Activated T-cell treated with anti-CD3 and anti-CD28 coated beads, Interleukin-2, amount 50 U/mL, for 1 hour (primary cell): ENCODE data around the gene POTEJ.
"Not testable (repeated sequence)": the region's sequence is repeated elsewhere in the genome, so short reads cannot be mapped to it uniquely, and the experiment has no call there.

Source experiments
- DNase-seq: peaks from one replicate; pipeline ENCODE4 v3.0.0-alpha.2; 2020

The POTEJ gene

DNA sequence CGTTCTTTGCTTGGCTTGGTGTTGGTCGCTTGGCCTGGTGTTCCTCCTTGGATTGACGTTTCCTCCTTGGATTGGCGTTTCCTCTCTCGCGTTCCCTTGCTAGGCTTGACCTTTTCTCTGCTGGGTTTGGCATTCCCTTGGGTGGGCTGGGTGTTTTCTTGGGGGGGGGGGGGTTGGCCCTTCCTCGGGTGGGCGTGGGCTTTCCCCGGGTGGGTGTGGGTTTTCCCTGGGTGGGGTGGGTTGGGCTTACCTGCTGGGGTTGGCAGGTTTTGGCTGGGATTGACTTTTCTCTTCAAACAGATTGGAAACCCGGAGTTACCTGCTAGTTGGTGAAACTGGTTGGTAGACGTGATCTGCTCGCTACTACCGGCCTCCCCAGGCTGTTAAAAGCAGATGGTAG lies at the start of gene POTEJ:
POTEJ (plus strand) TSS at position 301 of the 400 bp plus-strand sequence; CDS start at position 394, 93 bp downstream.
- DNase-seq, result not testable (repeated sequence)

DNA sequence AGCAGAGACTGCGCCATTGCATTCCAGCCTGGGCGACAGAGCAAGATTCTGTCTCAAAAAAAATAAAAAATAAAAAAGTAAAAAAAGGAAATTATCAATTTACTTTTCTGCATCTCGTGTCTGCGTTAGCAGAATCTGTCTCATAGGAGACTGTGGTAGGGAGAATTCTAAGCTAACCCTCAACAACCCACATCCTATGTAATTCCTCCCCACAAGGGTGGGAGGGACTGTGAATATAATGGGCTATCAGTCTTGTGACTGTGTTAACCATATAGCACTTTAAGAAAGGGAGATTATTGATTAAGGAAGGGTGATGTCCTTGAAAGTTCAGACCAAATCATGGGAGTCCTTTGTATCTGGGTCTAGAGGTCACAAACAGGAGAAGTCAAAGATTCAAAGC lies 45.1 kb upstream of the POTEJ start:
- not testable (repeated sequence) for DNase-seq

DNA sequence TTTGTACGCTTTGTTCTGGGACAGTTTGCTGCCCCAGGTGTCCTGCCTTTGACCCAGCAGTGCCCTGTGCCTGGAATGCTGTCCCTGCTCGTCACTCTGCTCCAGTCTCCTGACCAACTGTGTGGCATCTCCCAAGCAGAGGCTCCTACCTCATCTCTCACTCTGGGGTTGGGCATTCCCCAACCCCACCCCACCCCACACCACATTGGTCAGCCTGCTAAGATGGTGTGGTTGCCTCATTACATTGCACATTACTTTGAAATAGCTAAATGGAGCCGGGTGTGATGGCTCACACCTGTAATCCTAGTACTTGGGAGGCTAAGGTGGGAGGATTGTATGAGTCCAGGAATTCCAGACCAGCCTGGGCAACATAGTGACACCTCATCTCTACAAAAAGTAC lies 39.3 kb upstream of the POTEJ start:
- not testable (repeated sequence) for DNase-seq

GRCh38 chr2:130574230-130574629 lies 37.0 kb upstream of the POTEJ start:
- DNase-seq, result not testable (repeated sequence)

DNA sequence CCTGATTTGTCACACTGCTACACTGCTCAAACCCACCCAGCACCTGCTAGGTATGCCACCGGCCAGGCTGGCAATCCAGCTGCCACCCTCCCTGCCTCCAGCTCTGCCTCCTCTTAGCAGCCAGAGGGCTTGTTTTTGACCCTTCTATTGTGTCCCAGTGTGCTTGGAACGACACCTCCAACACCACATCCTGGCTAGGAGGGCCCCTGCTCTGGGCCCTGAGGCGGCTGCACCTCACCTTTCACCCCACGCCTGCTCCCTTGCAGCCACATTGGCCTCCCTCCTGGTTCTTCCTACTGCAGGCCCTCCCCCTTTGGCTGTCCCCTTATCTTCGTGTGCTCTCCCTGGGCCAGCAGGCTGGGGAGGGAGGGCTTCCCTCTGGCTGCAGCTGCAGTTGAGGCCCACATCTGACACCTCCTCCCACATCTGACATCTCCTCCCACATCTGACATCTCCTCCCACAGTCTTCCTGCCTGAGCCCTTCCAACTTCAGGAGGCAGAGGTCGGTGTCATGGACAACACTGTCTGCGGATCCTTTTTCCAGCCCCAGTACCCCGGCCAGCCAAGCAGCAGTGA lies 34.9 kb upstream of the POTEJ start:
- not testable (repeated sequence) for DNase-seq

GRCh38 chr2:130577559-130577958 lies 33.7 kb upstream of the POTEJ start:
- DNase-seq, result not testable (repeated sequence)

DNA sequence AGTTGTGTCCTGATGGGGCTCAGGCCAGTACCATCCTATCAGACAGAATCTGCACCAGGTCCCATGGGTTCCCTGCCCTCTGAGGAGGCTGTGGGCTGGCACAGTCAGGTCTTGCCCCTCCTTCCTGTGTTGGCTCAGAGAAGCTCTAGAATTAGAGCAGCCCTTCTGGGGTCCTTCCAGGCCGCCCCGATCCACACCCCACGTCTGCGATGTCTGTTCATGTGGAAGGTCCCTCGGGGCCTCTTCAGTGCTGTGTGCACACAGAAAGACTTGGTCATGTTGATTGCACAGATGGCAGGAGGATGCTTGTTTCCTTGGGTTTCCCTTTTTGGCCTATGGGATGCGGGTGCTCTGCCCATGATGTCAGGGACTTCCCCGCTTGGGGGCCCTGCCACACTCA lies 32.1 kb upstream of the POTEJ start:
- DNase-seq, result not testable (repeated sequence)

GRCh38 chr2:130581491-130581890 lies 29.7 kb upstream of the POTEJ start:
- DNase-seq, result not testable (repeated sequence)

GRCh38 chr2:130582970-130583369 lies 28.3 kb upstream of the POTEJ start:
- not testable (repeated sequence) for DNase-seq

GRCh38 chr2:130583582-130583981 lies 27.7 kb upstream of the POTEJ start:
- not testable (repeated sequence) for DNase-seq

- not testable (repeated sequence) for DNase-seq
Observed at GRCh38 chr2:130584726-130585125, 26.5 kb upstream of the POTEJ start.

DNA sequence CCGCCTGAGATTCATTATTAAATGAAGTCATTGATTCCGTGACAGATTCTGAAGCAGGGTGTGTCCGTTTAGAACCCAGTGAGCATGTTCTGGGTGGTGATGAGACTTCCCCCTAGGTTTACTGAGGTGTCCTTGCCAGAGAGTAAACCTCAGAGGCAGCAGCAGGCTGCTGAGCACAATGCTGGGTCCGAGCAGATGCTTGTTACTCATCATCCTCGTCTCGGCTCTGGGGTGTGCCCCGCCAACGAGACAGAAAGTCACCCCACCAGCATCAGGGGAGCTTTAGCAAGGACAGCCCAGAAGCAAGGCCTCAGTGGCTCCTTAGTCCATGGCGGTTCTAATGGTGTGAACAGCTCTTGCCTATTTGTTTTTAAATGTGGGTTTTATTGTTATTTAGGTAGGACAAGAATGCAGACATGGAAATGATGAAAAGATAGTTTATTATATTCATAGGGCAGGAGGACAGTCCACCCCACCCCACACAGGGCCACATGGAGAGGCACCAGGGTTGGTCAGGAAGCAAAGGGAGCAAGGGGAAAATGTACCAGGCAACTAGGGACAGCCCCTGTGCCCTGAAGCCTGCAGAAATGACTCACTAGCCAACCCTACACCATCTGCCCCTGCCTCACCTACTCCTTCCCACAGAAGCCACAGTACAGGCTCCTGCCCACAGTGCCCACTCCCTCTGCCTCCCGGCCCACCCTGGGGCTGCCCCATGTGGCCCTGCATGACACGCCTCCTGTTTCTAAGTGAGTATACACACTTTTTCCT lies 22.4 kb upstream of the POTEJ start:
- DNase-seq, result not testable (repeated sequence)

DNA sequence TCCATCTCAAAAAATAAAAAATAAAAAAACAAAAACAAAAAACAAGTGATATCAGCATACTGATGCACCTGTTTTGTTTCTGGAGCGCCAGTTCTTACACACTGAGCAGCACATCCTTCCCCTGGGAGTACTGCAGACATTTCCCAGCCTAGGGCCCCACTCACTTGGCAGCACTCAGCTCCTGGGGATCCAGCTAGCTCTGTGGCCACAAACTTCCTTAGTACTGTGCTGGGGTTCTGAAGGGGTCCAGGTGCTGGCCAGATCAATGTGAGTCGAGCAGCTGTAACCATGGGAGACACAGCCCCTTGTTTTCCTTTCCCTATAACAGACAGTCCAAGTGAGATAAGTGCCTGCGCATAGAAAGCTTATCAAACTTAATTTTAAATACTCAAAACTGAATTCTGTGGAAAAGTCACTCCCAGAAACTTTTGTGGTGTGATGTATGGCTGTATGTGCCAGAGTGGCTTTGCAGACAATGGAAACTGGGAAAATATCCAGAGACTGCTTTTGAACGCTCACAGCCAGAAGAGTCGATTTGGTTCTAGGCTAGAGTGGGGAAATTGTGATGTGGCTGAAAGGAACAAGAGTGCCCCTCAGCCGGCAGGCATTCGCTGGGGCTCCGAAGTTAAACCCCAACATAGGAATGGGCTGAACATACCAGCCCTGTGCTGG lies 20.9 kb upstream of the POTEJ start:
- DNase-seq, result not testable (repeated sequence)

DNA sequence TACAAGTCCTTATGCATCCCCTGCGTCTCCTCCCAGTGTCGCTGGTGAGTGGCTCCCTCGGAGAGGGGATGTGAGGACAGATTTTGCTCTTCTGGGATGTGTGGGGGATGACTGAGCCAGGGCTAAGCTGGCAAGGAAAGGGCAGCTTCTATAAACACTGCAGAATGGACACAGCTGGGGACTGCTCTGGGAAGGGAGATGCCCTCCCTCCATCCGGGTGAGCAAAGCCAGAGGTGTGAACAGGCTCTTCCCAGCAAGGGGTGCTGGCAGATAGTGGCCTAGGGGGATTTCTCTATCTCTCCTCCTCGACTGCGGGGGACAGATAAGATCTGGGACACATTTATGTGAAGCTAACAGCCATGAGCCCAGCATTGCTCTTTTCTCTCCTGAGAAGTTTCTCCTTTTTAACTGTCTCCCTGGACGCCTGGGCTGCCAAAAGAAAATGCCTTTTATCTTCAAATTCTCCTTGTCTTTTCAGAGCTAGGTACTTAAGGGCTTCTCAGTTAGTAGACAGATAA lies 20.3 kb upstream of the POTEJ start:
- DNase-seq, result not testable (repeated sequence)

DNA sequence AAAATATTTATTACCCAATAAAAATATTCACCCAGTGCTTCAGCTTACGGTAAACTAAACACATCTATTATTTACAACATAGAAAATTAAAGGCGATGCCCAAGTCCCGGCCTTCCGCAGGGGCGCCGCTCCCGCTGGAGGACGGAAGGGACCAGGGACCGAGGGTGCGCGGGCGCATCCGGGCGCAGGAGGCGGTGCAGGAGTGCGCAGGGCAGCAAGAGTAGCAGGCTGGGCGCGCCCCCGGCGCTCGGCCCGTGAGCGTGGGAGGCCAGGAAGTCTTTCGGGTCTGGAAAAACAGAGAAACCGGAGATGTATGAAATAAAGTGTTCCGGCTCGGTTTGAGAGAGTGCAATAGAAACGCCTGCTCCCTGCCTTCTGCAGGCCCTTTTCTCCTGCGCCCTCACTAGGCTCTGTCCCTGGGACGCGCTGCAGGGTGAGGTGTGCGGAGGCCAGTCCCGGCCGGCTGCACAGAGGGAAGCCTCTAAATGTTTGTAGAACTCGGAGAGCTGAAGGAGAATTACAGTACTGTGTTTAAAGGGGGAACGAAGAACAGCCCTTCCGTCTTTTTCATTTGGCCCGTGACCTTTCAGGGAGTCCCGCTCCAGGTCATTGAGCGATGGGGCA lies 18.3 kb upstream of the POTEJ start:
- not testable (repeated sequence) for DNase-seq

DNA sequence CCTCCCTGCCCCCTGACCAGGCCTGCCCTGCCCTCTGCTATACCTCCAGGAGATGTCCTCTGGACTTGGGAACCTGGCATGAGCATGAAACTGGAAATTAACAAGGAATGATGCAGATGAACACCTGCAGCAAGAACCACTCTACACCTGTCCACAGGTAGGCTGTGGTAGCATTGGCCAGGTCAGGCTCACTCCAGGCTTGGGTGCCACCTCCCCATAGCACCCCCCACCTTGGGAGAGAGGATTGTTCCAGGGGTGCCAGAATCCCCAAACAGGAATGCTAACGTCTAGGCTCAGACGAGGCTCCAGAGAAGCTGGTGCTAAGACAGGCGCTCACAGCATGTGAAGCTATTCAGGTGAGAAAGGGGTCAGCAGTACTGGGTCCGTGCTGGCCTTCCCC lies 17.2 kb upstream of the POTEJ start:
- not testable (repeated sequence) for DNase-seq

GRCh38 chr2:130596757-130597156 lies 14.5 kb upstream of the POTEJ start:
- not testable (repeated sequence) for DNase-seq

DNA sequence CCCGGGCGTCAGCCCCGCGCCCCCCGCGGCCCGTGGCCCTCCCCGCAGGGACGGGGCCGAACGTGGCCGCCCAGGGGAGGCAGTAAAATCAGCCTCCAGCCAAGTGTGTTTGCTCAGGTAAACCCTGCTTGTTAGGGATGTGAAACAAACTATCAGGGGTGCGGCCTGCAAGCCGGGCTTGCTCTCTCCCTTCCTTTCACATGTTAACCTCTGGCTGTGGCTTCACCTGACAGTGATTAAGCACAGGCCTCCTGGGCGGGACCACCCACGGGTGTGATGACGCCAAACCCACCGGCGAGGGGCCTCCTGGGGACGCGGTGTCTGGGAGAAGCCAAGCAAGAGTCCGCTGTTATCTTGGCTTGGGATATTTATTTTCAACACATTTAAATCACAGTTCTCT lies 13.2 kb upstream of the POTEJ start:
- DNase-seq, result not testable (repeated sequence)

DNA sequence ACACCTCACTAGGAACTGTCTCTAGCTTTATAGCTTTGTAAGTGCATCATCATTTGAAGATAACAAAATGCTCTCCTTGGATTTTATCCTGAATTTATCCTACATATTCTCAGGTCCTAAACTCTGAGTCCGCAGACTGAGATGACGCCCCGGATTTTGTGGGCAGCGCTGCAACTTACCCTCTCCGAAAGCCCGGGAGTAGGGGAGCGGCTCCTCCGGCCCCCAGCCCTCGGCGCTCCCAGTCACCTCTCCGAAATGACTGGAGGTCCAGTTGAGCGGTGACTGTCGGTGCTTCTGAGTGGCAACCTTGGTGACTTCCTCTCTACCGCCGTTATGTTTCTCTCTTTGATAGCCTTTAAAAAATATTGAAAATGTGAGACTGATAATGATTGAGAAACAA lies 12.8 kb upstream of the POTEJ start:
- DNase-seq, result not testable (repeated sequence)

DNA sequence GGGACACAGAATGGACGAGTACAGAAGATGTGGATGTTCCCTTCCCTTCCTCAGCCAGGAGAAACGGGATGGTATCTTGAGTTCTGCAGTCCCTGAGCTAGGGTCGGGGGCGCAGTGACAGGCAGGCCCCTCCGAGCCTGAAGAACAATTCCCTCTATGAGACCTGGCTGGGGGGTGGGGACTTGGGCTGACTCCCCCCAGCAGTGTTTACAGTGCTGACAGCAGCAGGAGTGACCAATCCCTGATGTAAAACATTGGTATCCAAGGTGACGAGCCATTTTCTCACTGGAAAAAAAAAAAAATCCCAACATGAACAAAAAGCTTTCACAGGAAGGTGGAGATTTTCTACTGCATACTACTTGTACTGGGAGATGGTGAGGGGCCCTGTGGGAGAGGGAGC lies 11.8 kb upstream of the POTEJ start, which contains the start of gene CFC1:
CFC1 (minus strand) TSS at position 183 of the 400 bp plus-strand sequence. CDS start 288 bp downstream, outside the sequence.
- DNase-seq, result not testable (repeated sequence)

DNA sequence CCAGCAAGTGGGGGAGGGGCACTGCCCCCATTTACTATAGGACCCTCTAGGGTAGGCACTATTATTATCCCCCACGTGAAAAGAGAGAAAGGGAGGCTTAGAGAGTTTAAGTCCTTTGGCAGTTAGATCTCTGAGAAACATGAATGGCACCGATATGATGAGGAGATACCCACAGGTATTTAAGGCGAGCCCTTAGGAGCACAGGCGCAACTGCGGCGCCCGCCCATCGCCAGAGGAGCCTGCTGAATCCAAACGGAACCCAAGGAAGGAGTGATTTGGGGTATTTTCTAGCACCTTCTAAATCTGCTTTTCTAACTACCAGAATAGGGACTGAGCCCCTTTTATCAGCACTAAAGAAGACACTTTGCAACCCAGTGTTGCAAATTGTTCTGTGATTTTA lies 11.3 kb upstream of the POTEJ start:
- DNase-seq, result not testable (repeated sequence)

DNA sequence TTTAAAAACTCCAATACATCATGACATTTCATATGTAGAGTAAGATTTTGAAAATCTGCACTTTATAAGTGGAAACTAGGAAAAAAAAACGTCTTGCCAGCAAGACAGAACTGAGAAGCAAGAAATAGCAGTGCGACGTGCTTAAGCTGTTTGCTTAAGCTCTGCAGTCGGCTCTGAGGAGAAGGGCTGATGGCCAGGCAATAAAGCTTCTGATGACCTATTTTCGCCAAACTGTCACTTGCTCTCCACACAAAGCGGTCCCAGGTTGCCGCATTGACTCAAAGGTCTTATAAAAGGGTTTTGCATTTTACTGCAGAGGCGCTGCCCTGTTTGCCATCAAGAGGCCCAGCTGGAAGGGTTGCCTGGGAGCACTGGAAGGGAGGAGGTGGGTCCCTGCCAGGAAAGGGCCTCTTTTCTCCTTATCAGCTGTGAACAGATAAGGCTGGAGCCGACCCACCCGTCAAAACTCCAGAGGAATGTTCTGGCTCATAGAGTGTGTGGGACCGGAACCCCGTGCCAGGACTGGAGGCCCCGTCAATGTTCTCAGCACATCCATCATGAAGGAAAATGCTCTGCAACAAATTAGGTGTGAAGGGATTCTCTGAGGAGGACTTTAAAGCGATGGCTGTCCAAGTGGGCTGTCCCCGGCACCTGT lies 9.5 kb upstream of the POTEJ start:
- not testable (repeated sequence) for DNase-seq
